NCI-H345 (cell line): Measurements from ENCODE around the gene AGPAT1.
A peak's percentile ranks its signal among the peaks of the same experiment; 100 is the strongest.
"Not testable (repeated sequence)": the region's sequence is repeated elsewhere in the genome, so short reads cannot be mapped to it uniquely, and the experiment has no call there.

ENCODE experiments used
- DNase-seq: peaks from one replicate; lab custom pipeline; 2025; lab: John Stamatoyannopoulos, UW

AGPAT1 gene

GRCh38 chr6:32198866-32199265 is 23.0 kb upstream of the AGPAT1 start:
- DNase-seq: no peak

DNA sequence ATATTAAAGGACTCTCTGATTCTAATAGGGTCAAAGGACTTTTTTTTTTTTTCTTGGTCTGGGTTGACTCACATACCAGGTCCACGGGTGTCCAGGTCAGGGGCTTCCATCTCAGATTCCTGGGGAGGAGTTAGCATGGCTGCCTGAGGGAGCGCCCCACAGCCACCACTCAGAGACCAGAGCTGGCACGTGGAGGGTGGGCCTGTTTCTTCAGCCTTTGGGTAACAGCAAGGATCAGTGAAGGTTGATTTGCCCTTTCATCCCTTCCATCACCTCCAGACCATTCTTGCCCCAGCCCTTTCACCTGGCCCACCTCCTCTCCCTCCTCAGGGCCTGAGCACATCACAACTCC is 22.4 kb upstream of the AGPAT1 start:
- DNase-seq: no peak

- no peak for DNase-seq
Observed at GRCh38 chr6:32196682-32197616, 21.1 kb upstream of the AGPAT1 start.

DNA sequence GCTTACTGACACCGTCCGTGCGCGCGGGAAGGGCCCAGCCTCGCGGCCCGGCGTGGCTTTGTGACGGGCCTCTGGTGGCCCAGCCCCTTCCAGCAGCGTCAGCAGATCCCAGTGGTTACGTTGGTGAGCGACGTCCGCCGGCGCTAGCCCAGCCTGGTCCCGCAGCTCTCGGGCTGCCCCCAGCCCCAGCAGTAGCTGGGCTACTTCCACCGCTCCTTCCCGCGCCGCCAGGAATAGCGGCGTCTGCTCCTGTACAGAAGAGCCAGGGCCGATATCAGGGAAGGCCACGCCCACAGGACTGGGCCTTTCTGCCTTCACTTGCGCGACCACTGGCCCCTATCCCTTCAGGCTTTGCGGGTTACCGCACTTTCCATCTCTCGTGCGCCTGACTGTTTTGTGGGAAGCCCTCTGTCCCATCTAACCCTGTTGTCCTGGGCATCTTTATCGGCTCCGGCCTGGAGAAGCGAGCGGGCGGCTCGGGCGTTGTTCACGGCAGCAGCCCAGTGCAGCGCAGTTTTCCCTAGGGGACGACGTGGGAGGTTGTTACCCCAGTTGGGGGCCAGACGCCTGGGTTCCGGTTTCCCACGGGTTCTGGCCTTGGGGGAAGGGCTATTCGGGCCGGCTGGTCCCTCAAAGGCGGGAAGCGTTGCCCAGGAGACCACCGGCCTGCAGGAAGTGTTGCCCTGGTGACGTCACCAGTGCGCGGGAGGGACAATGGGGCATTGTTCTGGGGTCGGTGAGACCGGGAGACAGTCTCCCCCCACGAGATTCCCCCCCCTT is 20.2 kb upstream of the AGPAT1 start:
- peak; percentile 74 for DNase-seq

GRCh38 chr6:32195652-32195901 is 19.7 kb upstream of the AGPAT1 start:
- peak; percentile 100 for DNase-seq

DNA sequence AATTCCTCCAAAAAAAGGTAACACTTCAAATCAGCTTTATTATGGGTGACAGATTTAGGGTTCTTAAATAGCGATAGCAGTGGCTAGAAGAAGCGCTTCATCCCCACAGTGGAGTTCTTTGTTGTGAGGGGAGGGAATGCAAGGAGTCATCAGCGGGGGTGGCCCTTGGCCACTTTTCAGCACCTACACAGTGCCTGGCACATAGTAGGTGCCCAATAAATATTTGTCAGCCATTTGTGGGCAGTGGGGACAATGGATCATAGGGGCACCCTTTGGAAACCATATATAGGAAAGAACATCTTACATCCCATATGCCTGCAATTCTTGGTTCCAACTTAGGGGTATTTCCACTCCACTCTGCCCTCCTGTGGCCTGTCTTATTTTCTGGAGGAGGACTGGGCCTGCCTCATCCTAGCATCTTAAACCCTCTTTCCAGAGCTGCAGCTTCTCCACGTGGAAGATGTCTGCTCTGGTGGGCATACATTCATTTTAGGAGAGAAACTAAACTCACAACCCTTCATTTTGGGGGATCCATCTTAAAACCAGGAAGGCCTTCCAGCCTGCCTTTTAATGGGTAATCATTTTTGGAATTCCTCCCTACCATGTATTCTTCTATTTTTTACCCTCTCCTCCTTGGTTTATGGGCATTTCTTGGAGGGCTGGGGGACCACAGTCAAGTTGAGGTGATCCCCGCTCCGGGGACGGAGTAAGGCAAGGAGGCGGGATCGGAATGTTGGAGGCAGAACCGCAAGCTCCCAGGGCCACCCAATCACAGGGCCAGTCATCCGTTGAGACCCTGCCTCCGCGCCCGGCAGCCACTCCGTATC is 19.2 kb upstream of the AGPAT1 start:
- peak; percentile 46 for DNase-seq

- DNase-seq: no peak
Observed at GRCh38 chr6:32194388-32194787, 18.5 kb upstream of the AGPAT1 start.

DNA sequence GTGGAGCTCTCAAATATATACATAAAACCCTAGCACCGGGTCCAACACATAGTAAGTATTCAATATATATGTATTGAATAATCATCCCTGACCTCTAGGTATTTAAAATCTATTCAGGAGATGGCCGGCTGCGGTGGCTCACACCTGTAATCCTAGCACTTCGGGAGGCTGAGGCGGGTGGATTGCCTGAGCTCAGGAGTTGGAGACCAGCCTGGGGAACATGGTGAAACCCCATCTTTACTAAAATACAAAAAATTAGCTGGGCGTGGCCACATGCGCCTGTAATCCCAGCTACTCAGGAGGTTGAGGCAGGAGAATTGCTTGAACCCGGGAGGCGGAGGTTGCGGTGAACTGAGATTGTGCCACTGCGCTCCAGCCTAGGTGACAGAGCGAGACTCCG is 17.2 kb upstream of the AGPAT1 start:
- DNase-seq: not testable (repeated sequence)

GRCh38 chr6:32192608-32193039 is 16.7 kb upstream of the AGPAT1 start, which contains the start of gene GPSM3:
GPSM3 (minus strand) TSS chr6:32192643; CDS start chr6:32192513, 130 bp downstream.
- no peak for DNase-seq

DNA sequence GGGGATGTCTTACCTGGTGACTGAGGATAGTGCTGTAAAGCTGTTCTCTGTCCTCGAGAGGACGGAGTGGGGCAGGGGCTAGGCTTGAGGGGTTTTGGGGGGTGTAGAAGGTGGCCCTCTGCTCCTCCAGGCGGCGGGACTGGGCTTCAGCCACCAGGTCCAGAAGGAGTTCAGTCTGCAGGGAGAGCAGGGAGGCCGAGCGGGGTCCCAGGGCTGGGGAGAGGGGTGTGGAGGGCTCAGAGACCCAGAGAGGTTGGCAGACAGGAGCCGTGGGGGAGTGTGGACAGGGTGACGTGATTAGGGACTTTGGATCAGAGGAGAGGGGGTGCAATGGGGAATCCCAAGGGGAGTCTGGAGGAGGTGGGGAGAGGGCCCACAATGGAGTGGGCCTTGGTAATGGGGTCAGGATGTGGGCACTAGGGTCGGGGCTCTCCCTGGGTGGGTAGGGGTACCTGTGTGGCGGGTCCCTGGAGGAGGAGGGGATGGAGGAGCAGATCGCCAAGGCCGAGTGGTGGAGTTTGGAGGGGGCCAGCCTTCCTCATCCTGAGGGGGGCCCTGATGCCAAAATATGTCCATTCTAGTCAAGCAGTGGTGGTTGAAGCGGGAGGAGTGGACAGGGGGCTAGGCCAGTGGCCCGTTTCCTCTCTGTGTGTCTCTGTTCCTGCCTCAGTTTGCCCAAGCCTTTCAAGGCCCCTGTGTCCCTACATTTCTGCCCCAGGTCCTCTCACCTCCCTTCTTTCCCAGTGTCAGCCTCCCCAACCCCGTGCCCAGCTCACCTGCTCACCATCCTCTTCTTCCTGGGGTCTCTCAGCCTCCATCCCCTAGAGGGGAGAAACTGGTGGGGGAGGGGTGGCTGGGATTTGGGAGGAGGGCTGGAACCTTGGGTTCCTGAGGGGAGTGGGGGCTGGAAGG is 16.1 kb upstream of the AGPAT1 start:
- DNase-seq: no peak

DNA sequence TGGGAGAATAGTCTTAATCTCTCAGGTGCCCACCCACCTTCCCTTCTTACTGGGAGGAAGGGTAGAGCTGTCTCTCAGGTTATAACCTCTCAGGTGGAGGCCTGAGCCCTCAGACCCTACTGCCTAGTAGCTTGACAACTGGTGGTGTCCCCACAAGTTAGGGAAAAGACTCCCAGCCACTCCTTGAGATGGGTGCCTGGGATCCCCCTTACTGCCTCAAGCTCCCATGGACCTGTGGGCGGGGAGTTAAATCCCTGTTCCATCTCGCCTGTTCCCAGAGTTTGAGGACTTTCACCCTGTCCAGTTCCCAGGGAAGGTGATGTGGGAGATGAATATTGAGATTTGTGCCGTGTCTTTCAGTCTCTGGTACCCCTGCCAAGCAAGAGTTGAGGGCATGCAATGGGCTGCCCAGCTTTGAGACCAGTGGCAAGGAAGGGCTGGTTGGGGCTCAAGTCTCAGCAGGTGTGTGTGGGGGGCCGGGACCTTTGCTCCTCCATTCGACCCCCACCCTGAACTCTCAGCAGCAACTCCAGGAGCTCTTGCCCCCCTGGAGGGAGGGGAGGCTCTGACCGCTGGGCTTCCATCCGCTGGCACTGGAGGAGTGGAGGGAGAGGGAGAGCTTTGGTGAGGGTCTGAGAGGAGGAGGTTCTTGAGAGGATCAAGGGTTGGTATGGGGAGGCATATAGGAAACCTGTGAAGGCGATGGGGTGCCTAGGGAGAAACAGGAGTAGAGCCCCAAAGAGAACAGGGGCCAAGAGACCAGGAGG is 15.2 kb upstream of the AGPAT1 start:
- no peak for DNase-seq

- peak; percentile 69 for DNase-seq
Observed at GRCh38 chr6:32190054-32190851, 14.4 kb upstream of the AGPAT1 start, which contains the start of gene PBX2. PBX2 (minus strand) TSS chr6:32190202; CDS start chr6:32189915, 287 bp downstream.

- DNase-seq: no peak
Observed at GRCh38 chr6:32189742-32190053, 13.8 kb upstream of the AGPAT1 start.

DNA sequence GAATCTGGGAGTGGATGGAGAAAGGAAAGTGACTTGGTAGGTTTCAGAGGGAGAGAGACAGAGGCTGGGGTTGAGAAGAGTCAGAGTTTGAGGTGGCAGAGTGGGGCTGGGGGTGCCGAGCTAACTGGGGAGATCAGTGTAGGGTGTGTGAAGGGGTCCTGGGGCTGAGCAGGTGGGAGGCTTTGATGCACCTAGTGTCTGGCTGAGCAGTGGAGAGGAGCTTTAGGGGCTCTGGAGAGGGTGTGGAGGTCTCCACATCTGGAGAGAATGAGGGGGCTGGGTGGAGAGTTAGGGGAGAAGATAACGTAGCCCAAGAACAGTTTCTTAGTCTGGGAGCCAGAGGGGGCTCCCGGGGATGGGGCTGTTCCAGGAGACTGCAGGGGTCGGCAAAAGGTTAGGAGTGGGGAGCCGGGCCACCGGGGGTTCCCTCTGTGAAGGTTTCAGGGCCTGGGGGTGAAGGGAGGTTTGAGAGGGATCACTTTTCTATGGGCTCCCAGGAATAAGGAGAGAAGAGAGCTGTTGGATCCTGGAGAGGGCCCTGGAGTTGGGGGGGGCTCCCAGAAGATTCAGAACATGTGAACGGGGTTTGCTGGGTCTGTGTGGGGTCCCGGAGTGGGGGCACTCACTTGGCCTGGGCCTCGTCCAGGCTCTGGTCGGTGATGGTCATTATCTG is 13.3 kb upstream of the AGPAT1 start:
- no peak for DNase-seq

GRCh38 chr6:32188381-32189068 is 12.6 kb upstream of the AGPAT1 start:
- DNase-seq: no peak

- DNase-seq: not testable (repeated sequence)
Observed at GRCh38 chr6:32187725-32188380, 12.0 kb upstream of the AGPAT1 start.

GRCh38 chr6:32187009-32187709 is 11.3 kb upstream of the AGPAT1 start:
- no peak for DNase-seq
